Sigmoid colon (tissue), 4 donors: ENCODE data around the gene FBN3.

Experiments
- CTCF ChIP-seq, 4 experiments: fragments of 450-650 bp in 3 of 4; fragments of 200-600 bp in 1 of 4; IDR thresholded peaks; one replicate each; pipeline ENCODE4 v1.5.1; 2016 to 2019; ENCODE audit warnings: antibody characterized with exemption in 4 of 4, mild to moderate bottlenecking in 3 of 4, moderate library complexity in 2 of 4
- EP300 ChIP-seq, 4 donors: sonication (generic); formaldehyde crosslinking; IDR thresholded peaks; one replicate each; pipeline ENCODE4 v1.6.1; 2017; ENCODE audit warnings: antibody characterized with exemption in 4 of 4
- POLR2A ChIP-seq, 2 donors: fragments of 450-650 bp; IDR thresholded peaks; one replicate each; pipeline ENCODE4 v1.6.1; 2016; ENCODE audit warnings: antibody characterized with exemption in 2 of 2, mild to moderate bottlenecking in 2 of 2, moderate library complexity in 2 of 2
- POLR2AphosphoS5 ChIP-seq, 4 donors: sonication (generic); formaldehyde crosslinking; IDR thresholded peaks; one replicate each; pipeline ENCODE4 v1.6.1; 2017; ENCODE audit warnings: antibody characterized with exemption in 4 of 4

GRCh38 chr19:8081569-8082550, 67.5 kb downstream of the FBN3 start:
- no peak for TF ChIP-seq CTCF (IDR thresholded peaks at IDR 0.05)
- TF ChIP-seq EP300 (IDR thresholded peaks at IDR 0.05), result no peak
- TF ChIP-seq POLR2AphosphoS5 (IDR thresholded peaks at IDR 0.05), result no peak
- TF ChIP-seq POLR2A (IDR thresholded peaks at IDR 0.05), result no peak
